GM13976 (cell line): Measurements from ENCODE around the gene SLC66A2.

Experiments used
- DNase-seq: peaks from one replicate; pipeline ENCODE4 v3.0.0; 2012; ENCODE audit warnings: low spot score
- CTCF ChIP-seq: IDR thresholded peaks from 2 replicates; pipeline ENCODE4 v1.5.1; 2012; ENCODE audit warnings: borderline replicate concordance, mild to moderate bottlenecking; ENCODE audit not compliant: insufficient read depth; ENCODE audit errors: extremely low read depth, missing control alignments, control extremely low read depth
- in situ Hi-C: fragments of 300-500 bp; cut with MboI; formaldehyde crosslinking; loops from one replicate; pipeline ENCODE4 v1.12.0; 2022; ENCODE audit warnings: low sequenced_read_pairs, mixed read lengths, inconsistent platforms; ENCODE audit not compliant: unreplicated experiment

Gene SLC66A2

GRCh38 chr18:79958981-79959380 is 7.5 kb upstream of the SLC66A2 start:
- TF ChIP-seq CTCF, result no peak
- in situ Hi-C loops, result no loop called here
- DNase-seq, result no peak

GRCh38 chr18:79956276-79956675 is 4.8 kb upstream of the SLC66A2 start:
- no peak for TF ChIP-seq CTCF
- DNase-seq, result no peak
- in situ Hi-C loops, result no loop called here

- in situ Hi-C loops, result no loop called here
- no peak for TF ChIP-seq CTCF
- DNase-seq, result no peak
Measured at GRCh38 chr18:79955302-79956075, 4.0 kb upstream of the SLC66A2 start.

DNA sequence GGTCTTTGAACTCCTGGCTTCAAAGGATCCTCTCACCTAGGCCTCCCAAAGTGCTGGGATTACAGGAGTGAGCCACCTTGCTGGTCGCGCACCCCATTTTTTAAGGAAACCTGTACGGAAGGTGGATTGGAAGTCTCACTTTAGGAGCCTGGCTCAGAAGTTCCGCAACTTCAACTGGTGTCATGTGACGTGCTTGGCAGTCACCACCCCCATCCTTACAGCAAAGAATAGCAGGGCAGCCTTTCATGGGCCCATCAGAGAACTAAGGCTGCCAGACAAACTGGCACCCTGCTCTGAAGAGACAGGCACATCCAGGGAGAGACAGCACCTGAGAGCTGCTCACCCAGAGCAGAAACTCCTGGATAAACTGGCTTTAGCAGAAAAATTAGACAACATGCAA is 3.3 kb upstream of the SLC66A2 start:
- no peak for TF ChIP-seq CTCF
- no peak for DNase-seq
- in situ Hi-C loops, result no loop called here

GRCh38 chr18:79953971-79954651 is 2.7 kb upstream of the SLC66A2 start:
- DNase-seq, result no peak
- no peak for TF ChIP-seq CTCF
- in situ Hi-C loops, result no loop called here

DNA sequence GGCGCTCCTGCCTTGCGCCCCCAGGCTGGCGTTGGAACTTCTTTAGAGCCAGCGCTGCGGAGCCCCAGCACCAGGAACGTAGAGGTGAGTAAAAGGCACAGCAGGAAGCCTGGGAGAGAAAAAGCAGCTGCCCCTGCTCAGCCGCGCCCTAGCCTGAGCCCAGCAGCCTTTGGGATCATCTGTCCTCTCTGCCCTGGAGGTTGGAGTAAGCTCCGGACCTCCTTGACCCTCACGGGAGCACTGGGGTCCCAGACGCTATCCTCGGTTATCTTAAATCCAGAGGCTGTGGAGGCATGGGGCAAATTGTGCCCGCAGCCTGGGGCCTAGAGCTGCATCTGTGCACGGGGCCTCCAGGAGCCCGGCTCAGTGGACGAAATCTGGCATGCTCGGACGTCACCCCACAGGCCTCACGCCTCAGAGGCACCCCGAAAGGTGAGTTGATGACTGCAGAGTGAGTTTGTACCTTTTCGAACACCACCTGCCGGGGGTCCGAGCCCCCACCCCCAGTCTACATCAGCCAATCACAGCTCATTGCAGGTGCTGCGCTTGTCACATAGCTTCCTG is 1.6 kb upstream of the SLC66A2 start:
- no peak for DNase-seq
- in situ Hi-C loops, result no loop called here
- no peak for TF ChIP-seq CTCF
